Endodermal cell (in vitro differentiated cells): ENCODE measurements around the gene KREMEN1. TPM values are rescaled to one million over a fixed set of nuclear protein-coding genes. Genes with fewer than 3 reads are reported as not detected.

Experiments used
- DNase-seq: peaks from one replicate; pipeline ENCODE4 v3.0.0-alpha.2; 2017
- H3K27ac ChIP-seq: 2 replicates; pipeline ENCODE4 v1.5.1; 2013; ENCODE audit warnings: mild to moderate bottlenecking, low read depth, low read length, moderate library complexity
- H3K27me3 ChIP-seq: 2 replicates; pipeline ENCODE4 v1.6.1; 2013; ENCODE audit warnings: mild to moderate bottlenecking, low read length, moderate library complexity; ENCODE audit not compliant: insufficient read depth, control insufficient read depth, poor library complexity, severe bottlenecking
- H3K36me3 ChIP-seq: 2 replicates; pipeline ENCODE4 v1.7.0; 2013; ENCODE audit warnings: mild to moderate bottlenecking, low read length, moderate library complexity; ENCODE audit not compliant: control insufficient read depth, insufficient read depth
- H3K4me1 ChIP-seq: one replicate; pipeline ENCODE4 v1.7.0; 2013; ENCODE audit warnings: low read length; ENCODE audit not compliant: control insufficient read depth, insufficient read depth
- H3K4me3 ChIP-seq: 2 replicates; pipeline ENCODE4 v1.5.1; 2013; ENCODE audit warnings: mild to moderate bottlenecking, low read length, moderate library complexity
- H3K9ac ChIP-seq: 2 replicates; pipeline ENCODE4 v1.6.1; 2013; ENCODE audit warnings: mild to moderate bottlenecking, low read length, moderate library complexity; ENCODE audit not compliant: poor library complexity, severe bottlenecking; ENCODE audit errors: extremely low read depth
- H3K9me3 ChIP-seq: 2 replicates; pipeline ENCODE4 v1.6.1; 2013; ENCODE audit warnings: mild to moderate bottlenecking, low read length, moderate library complexity; ENCODE audit not compliant: control insufficient read depth
- H3K27ac Mint-ChIP-seq: 2 replicates; pipeline ENCODE4 v1.8.0; 2020; ENCODE audit warnings: mixed read lengths
- H3K27me3 Mint-ChIP-seq: 2 replicates; pipeline ENCODE4 v1.8.0; 2021; ENCODE audit warnings: mild to moderate bottlenecking, mixed read lengths; ENCODE audit not compliant: insufficient read depth
- H3K36me3 Mint-ChIP-seq: 2 replicates; pipeline ENCODE4 v1.8.0; 2020; ENCODE audit warnings: low read depth, mixed read lengths
- H3K4me1 Mint-ChIP-seq: 2 replicates; pipeline ENCODE4 v1.8.0; 2020; ENCODE audit warnings: mixed read lengths
- H3K4me3 Mint-ChIP-seq: 2 replicates; pipeline ENCODE4 v1.8.0; 2020; ENCODE audit warnings: mild to moderate bottlenecking, moderate library complexity, mixed read lengths
- H3K9me3 Mint-ChIP-seq: 2 replicates; pipeline ENCODE4 v1.8.0; 2020; ENCODE audit warnings: mild to moderate bottlenecking, mixed read lengths
- CTCF ChIP-seq: fragments of 200-600 bp; sonication (generic); conservative IDR thresholded peaks from 2 replicates; pipeline ENCODE4 v1.5.0; 2021; ENCODE audit warnings: antibody characterized with exemption, mild to moderate bottlenecking
- WGBS, 2 experiments: methylation state at CpG; one replicate each; pipeline versions ENCODE4 v1.1.5 to v1.1.7; 2013; ENCODE audit warnings: missing lambda C conversion rate in 2 of 2, mixed read lengths in 1 of 2; ENCODE audit not compliant: insufficient coverage in 1 of 2, insufficient read length in 1 of 2; 5-methylcytosine and 5-hydroxymethylcytosine counted together
- total RNA-seq, 2 donors: library from RNA; stranded (reverse); fragmentation: NEBNext Ultra II Directional in 1 of 2; extraction: Animal tissue kit (Norgen Biotek cat#: 25700) in 1 of 2; gene quantifications; 2 replicates in 1 of 2; 3 replicates in 1 of 2; pipeline ENCODE4 v1.2.1, GENCODE V29; 2021

The KREMEN1 gene
- total RNA-seq, 2 donors from 2014 or later: 6.2 to 7.5 TPM

GRCh38 chr22:29079218-29079901 is 6.5 kb downstream of the KREMEN1 start:
- Histone ChIP-seq H3K4me3 (no peak overlapping the region), H3K4me1 (no peaks in the 10 kb centered on the region), H3K27ac (no peak overlapping the region), H3K36me3 (no peaks in the 10 kb centered on the region), H3K9me3 (no peaks in the 10 kb centered on the region), H3K9ac (no peak overlapping the region), H3K27me3 (peaks cover 16% of the 10 kb centered on the region)
- no peak overlapping the region for H3K27ac Mint-ChIP-seq
- peaks cover 16% of the 10 kb centered on the region for H3K4me1 Mint-ChIP-seq
- TF ChIP-seq CTCF: no peak
- H3K27me3 Mint-ChIP-seq: peaks cover 11% of the 10 kb centered on the region
- no peaks in the 10 kb centered on the region for H3K9me3 Mint-ChIP-seq
- no peak for DNase-seq
- H3K4me3 Mint-ChIP-seq: no peak overlapping the region
- H3K36me3 Mint-ChIP-seq: no peaks in the 10 kb centered on the region
- 89 to 93% methylated on average over 3 to 8 of the region's 8 CpGs for WGBS, 2 experiments

- H3K27ac ChIP-seq: peak overlapping the region; percentile 76
- TF ChIP-seq CTCF: no peak
- H3K27me3 ChIP-seq: peaks cover 6% of the 10 kb centered on the region
- Mint-ChIP-seq H3K27me3 (peaks cover 5% of the 10 kb centered on the region), H3K27ac (no peak overlapping the region), H3K4me3 (no peak overlapping the region), H3K4me1 (peaks cover 13% of the 10 kb centered on the region), H3K36me3 (no peaks in the 10 kb centered on the region), H3K9me3 (no peaks in the 10 kb centered on the region)
- 90 to 94% methylated on average over 6 of the region's 7 CpGs for WGBS, 2 experiments
- no peak for DNase-seq
- H3K9me3 ChIP-seq: no peaks in the 10 kb centered on the region
- no peak overlapping the region for H3K9ac ChIP-seq
- H3K36me3 ChIP-seq: no peaks in the 10 kb centered on the region
- H3K4me1 ChIP-seq: no peaks in the 10 kb centered on the region
- no peak overlapping the region for H3K4me3 ChIP-seq
Observed at GRCh38 chr22:29080106-29080975, 7.5 kb downstream of the KREMEN1 start.

GRCh38 chr22:29081517-29082236 is 8.8 kb downstream of the KREMEN1 start:
- H3K27ac ChIP-seq: no peak overlapping the region
- 83 to 100% methylated on average over 2 to 3 of the region's 3 CpGs for WGBS, 2 experiments

More at GRCh38 chr22:29081517-29082236, 8.8 kb downstream of the KREMEN1 start:
- Mint-ChIP-seq H3K27me3 (no peaks in the 10 kb centered on the region), H3K27ac (no peak overlapping the region), H3K4me3 (no peak overlapping the region), H3K36me3 (no peaks in the 10 kb centered on the region), H3K4me1 (peaks cover 13% of the 10 kb centered on the region), H3K9me3 (no peaks in the 10 kb centered on the region)
- H3K27me3 ChIP-seq: no peaks in the 10 kb centered on the region
- no peaks in the 10 kb centered on the region for H3K4me1 ChIP-seq
- DNase-seq: no peak
- H3K4me3 ChIP-seq: no peak overlapping the region
- no peak overlapping the region for H3K9ac ChIP-seq
- H3K36me3 ChIP-seq: no peaks in the 10 kb centered on the region
- no peaks in the 10 kb centered on the region for H3K9me3 ChIP-seq
- TF ChIP-seq CTCF: no peak
